HEK293T (cell line): ENCODE data around the gene DISP3.

Experiments used
- CTCF ChIA-PET: fragments of 350-600 bp; formaldehyde crosslinking; extraction: SDS; loops from one replicate; lab custom pipeline; 2021; ENCODE audit warnings: antibody characterized with exemption, inconsistent platforms; lab: Yijun Ruan, JAX
- POLR2A ChIA-PET: fragments of 350-600 bp; formaldehyde crosslinking; extraction: SDS; loops from one replicate; lab custom pipeline; 2020; ENCODE audit warnings: antibody characterized with exemption, inconsistent platforms; lab: Yijun Ruan, JAX
- DNase-seq: peaks from one replicate; pipeline ENCODE4 v3.0.0; 2012; ENCODE audit warnings: mixed read lengths; ENCODE audit errors: extremely low spot score
- ARNT ChIP-seq: fragments of 450-650 bp; IDR thresholded peaks from 2 replicates; pipeline ENCODE4 v1.6.1; 2017; ENCODE audit warnings: mild to moderate bottlenecking
- BHLHE40 ChIP-seq: fragments of 450-650 bp; IDR thresholded peaks from 2 replicates; pipeline ENCODE4 v1.6.1; 2016; ENCODE audit warnings: mild to moderate bottlenecking, moderate library complexity, borderline replicate concordance
- CTBP1 ChIP-seq: fragments of 450-650 bp; IDR thresholded peaks from 2 replicates; pipeline ENCODE4 v1.6.1; 2016; ENCODE audit warnings: borderline replicate concordance
- ELF4 ChIP-seq: fragments of 450-650 bp; IDR thresholded peaks from 2 replicates; pipeline ENCODE4 v1.6.1; 2017; ENCODE audit warnings: antibody characterized with exemption
- FOXA1 ChIP-seq: fragments of 450-650 bp; IDR thresholded peaks from 2 replicates; pipeline ENCODE4 v1.6.1; 2016; ENCODE audit warnings: mild to moderate bottlenecking
- FOXK2 ChIP-seq: fragments of 450-650 bp; IDR thresholded peaks from 2 replicates; pipeline ENCODE4 v1.6.1; 2016; ENCODE audit warnings: mild to moderate bottlenecking
- FOXM1 ChIP-seq: fragments of 450-650 bp; IDR thresholded peaks from 2 replicates; pipeline ENCODE4 v1.6.1; 2017; ENCODE audit warnings: mild to moderate bottlenecking, borderline replicate concordance
- HDGF ChIP-seq: fragments of 450-650 bp; IDR thresholded peaks from 2 replicates; pipeline ENCODE4 v1.6.1; 2017; ENCODE audit warnings: antibody characterized with exemption, borderline replicate concordance
- L3MBTL2 ChIP-seq: fragments of 450-650 bp; conservative IDR thresholded peaks from 2 replicates; pipeline ENCODE4 v1.6.1; 2016; ENCODE audit warnings: mild to moderate bottlenecking
- LEF1 ChIP-seq: fragments of 450-650 bp; IDR thresholded peaks from 2 replicates; pipeline ENCODE4 v1.6.1; 2017; ENCODE audit warnings: mild to moderate bottlenecking, borderline replicate concordance
- NFRKB ChIP-seq: fragments of 450-650 bp; IDR thresholded peaks from 2 replicates; pipeline ENCODE4 v1.6.1; 2016; ENCODE audit warnings: mild to moderate bottlenecking, moderate library complexity
- PKNOX1 ChIP-seq: fragments of 450-650 bp; IDR thresholded peaks from 2 replicates; pipeline ENCODE4 v1.6.1; 2016
- SP1 ChIP-seq: fragments of 450-650 bp; IDR thresholded peaks from 2 replicates; pipeline ENCODE4 v1.6.1; 2017
- SUZ12 ChIP-seq: fragments of 450-650 bp; IDR thresholded peaks from 2 replicates; pipeline ENCODE4 v1.6.1; 2016; ENCODE audit warnings: mild to moderate bottlenecking
- TARDBP ChIP-seq: fragments of 450-650 bp; IDR thresholded peaks from 2 replicates; pipeline ENCODE4 v1.6.1; 2016
- ZNF384 ChIP-seq: fragments of 450-650 bp; IDR thresholded peaks from 2 replicates; pipeline ENCODE4 v1.6.1; 2016

The DISP3 gene

GRCh38 chr1:11505591-11506538 lies 26.9 kb downstream of the DISP3 start:
- CTCF ChIA-PET, result no interaction called here
- DNase-seq, result no peak
- POLR2A ChIA-PET, result no interaction called here
- TF ChIP-seq TARDBP, result no peak
- TF ChIP-seq HDGF, result no peak
- no peak for TF ChIP-seq L3MBTL2
- no peak for TF ChIP-seq ZNF384
- no peak for TF ChIP-seq PKNOX1
- no peak for TF ChIP-seq FOXA1
- TF ChIP-seq LEF1, result no peak
- no peak for TF ChIP-seq FOXK2
- TF ChIP-seq FOXM1, result no peak
- TF ChIP-seq ARNT, result no peak
- TF ChIP-seq NFRKB, result no peak
- TF ChIP-seq BHLHE40, result no peak
- no peak for TF ChIP-seq SUZ12
- TF ChIP-seq CTBP1, result no peak
- TF ChIP-seq ELF4, result no peak
- no peak for TF ChIP-seq SP1

- TF ChIP-seq L3MBTL2 (no peak), ZNF384 (no peak), CTBP1 (no peak), TARDBP (no peak), HDGF (no peak), FOXK2 (no peak)
- ChIA-PET POLR2A (no interaction called here), CTCF (no interaction called here)
- DNase-seq, result no peak
Observed at GRCh38 chr1:11507309-11507708, 28.4 kb downstream of the DISP3 start.

GRCh38 chr1:11513681-11514080 lies 34.7 kb downstream of the DISP3 start:
- TF ChIP-seq FOXK2, result no peak
- TF ChIP-seq ZNF384, result no peak
- TF ChIP-seq CTBP1, result no peak
- no peak for TF ChIP-seq SP1
- TF ChIP-seq FOXM1, result no peak
- TF ChIP-seq LEF1, result no peak
- no peak for TF ChIP-seq SUZ12
- ChIA-PET POLR2A (no interaction called here), CTCF (no interaction called here)
- DNase-seq, result no peak

GRCh38 chr1:11514366-11514765 lies 35.4 kb downstream of the DISP3 start:
- CTCF ChIA-PET, result no interaction called here
- TF ChIP-seq FOXK2 (no peak), FOXA1 (no peak), BHLHE40 (no peak), TARDBP (no peak), HDGF (no peak), PKNOX1 (no peak), ELF4 (no peak), ARNT (no peak), FOXM1 (no peak), SUZ12 (no peak), LEF1 (no peak), ZNF384 (no peak), CTBP1 (no peak), SP1 (no peak), NFRKB (no peak)
- no peak for DNase-seq
- POLR2A ChIA-PET, result no interaction called here

- ChIA-PET CTCF (no interaction called here), POLR2A (no interaction called here)
- TF ChIP-seq TARDBP (no peak), ZNF384 (no peak)
- DNase-seq, result no peak
Observed at GRCh38 chr1:11515368-11516300, 36.7 kb downstream of the DISP3 start.

GRCh38 chr1:11516961-11517635 lies 38.1 kb downstream of the DISP3 start:
- CTCF ChIA-PET, result no interaction called here
- POLR2A ChIA-PET, result no interaction called here
- DNase-seq, result no peak
- TF ChIP-seq PKNOX1 (no peak), L3MBTL2 (no peak), SUZ12 (no peak), CTBP1 (no peak), ZNF384 (no peak), FOXA1 (no peak), SP1 (no peak)
